ENCODE results near the gene GIT2. TPM values are rescaled to one million over a fixed set of nuclear protein-coding genes. Genes with fewer than 3 reads are reported as not detected.
"Not testable (repeated sequence)": the region's sequence is repeated elsewhere in the genome, so short reads cannot be mapped to it uniquely, and the experiment has no call there.

GIT2 gene
- total RNA-seq, 1 donor from 2014 or later: 54.2 TPM

- DNase-seq (ENCODE audit: low spot score): no peak
These were observed 102.7 kb downstream of the GIT2 start for GRCh38 chr12:109893261-109893995.

DNA sequence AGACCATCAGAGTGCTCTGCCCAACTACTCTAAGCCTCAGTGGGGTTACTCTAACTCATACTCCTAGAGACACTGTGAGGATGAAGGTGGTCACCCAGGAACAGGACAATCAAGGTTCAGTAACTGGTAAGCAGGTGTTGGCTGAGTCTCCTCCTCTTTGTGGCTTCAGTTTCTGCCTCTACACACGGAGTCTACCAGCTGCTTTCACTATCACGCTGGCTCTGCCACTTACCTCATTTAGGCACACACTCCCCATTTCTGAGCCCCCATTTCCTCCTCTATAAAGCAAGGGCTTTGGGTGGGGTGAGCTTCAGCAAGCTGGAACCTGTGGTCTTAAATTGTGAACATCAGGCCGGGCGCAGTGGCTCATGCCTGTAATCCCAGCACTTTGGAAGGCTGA lies 103.4 kb downstream of the GIT2 start:
- DNase-seq (ENCODE audit: low spot score): no peak

- DNase-seq (ENCODE audit: low spot score): no peak
These were observed 103.9 kb downstream of the GIT2 start for GRCh38 chr12:109892165-109892715.

DNA sequence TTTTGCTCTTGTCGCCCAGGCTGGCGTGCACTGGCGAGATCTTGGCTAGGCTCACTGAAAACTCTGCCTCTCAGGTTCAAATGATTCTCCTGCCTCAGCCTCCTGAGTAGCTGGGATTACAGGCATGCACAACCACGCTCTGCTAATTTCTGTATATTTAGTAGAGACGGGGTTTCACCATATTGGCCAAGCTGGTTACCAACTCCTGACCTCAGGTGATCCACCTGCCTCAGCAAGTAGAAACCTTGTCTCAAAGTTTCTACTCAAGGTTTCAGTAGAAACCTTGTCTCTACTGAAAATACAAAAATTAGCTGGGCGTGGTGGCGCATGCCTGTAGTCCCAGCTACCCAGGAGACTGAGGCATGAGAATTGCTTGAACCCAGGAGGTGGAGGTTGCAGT lies 104.4 kb downstream of the GIT2 start:
- DNase-seq (ENCODE audit: low spot score): not testable (repeated sequence)

DNA sequence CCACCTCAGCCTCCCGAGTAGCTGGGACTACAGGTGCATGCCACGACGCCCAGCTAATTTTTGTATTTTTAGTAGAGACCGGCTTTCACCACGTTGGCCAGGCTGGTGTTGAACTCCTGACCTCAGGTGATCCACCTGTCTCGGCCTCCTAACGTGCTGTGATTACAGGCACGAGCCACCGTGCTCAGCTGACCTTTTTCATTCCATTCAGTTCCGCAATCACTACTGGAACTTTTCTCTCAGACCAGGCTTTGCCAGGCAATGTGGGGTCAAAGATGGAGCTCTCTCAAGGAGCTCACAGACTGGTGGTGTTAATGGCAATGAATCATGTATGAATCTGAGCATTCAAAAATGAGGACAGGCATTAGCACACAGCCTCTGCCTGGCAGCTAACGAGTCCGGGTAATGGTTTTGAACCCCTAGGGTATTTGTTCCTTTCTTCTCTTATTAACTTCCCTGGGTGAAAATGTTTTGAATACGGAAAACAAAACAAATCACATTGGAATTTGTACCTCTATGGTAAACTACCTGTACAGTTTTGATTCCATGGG lies 105.5 kb downstream of the GIT2 start:
- DNase-seq (ENCODE audit: low spot score): no peak

- no peak for DNase-seq (ENCODE audit: low spot score)
These were observed 107.8 kb downstream of the GIT2 start for GRCh38 chr12:109888179-109889020.

- DNase-seq (ENCODE audit: low spot score): no peak
These were observed 110.6 kb downstream of the GIT2 start for GRCh38 chr12:109885616-109886015.

GRCh38 chr12:109883461-109883860 lies 112.7 kb downstream of the GIT2 start:
- no peak for DNase-seq (ENCODE audit: low spot score)

GRCh38 chr12:109881752-109882151 lies 114.4 kb downstream of the GIT2 start:
- DNase-seq (ENCODE audit: low spot score): no peak

GRCh38 chr12:109880938-109881337 lies 115.2 kb downstream of the GIT2 start:
- no peak for DNase-seq (ENCODE audit: low spot score)

DNA sequence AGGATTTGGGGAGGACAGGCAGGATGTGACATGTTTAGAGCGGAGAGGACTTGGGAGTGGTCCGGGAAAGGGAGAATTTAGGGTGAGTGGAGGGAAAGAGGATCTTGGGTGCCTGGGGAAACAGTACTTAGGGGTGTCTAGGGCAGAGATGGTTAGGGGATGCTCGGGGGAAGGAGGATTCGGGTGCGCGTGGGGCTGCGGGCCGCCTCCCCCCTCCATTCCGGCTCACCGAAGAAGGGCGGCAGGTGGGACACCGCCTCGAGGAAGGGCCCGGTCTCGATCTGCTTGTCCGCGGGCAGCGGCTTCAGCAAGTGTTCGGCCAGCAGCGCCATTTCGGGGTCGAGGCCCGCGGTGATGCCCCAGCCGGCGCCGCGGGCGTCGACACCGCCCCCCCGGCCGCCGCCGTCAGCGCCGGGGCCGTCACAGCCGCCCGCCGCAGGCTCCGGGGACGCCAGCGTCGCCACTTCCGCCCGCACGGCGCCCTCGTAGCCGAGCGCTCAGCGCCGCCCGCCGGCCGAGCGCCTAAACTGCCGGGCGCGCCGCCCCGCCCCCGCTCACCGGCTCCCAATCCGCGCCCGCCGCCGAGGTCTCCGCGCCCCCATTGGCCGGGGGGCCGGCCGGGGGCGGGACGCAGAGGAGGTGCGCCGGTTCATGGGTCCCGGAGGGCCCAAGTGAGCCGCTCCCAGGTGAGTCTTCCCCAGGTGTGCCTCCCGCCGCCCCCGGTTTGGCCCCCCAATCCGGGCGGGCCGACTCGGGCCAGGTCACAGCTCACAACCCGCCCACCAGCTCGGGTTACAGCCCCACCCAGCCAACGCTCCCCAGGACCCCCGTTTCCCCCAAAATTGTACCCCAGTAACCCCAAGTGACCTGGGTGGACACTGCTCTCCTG lies 115.9 kb downstream of the GIT2 start, which contains the start of gene GLTP:
GLTP (minus strand) TSS at position 499 of the 889 bp plus-strand sequence; CDS start at position 332, 167 bp downstream.
- peak; percentile 97 for DNase-seq (ENCODE audit: low spot score)

Other genes starting within 250 kb of the GIT2 start
- gene TRPV4, start 163.0 kb downstream of the GIT2 start, total RNA-seq: 3.5 TPM
- 31.4 TPM for gene GLTP, start 115.8 kb downstream of the GIT2 start, total RNA-seq
- gene TCHP, start 96.1 kb downstream of the GIT2 start, total RNA-seq: 8.6 TPM
- gene ANKRD13A, start 3.1 kb upstream of the GIT2 start, total RNA-seq: 29.8 TPM
- gene C12orf76, start 52.2 kb upstream of the GIT2 start, total RNA-seq: 6.4 TPM
- 5.4 TPM for gene IFT81, start 128.0 kb upstream of the GIT2 start, total RNA-seq